ENCODE results near the gene PDE6C. TPM values are rescaled to one million over a fixed set of nuclear protein-coding genes. Genes with fewer than 3 reads are reported as not detected.

Gene PDE6C
- total RNA-seq, 1 experiment from 2014 or later: not detected

- no peak for TF ChIP-seq CTCF (IDR thresholded peaks at IDR 0.05; ENCODE audit: unreplicated experiment)
- BruUV-seq (replicated peaks): no TSS peak
- Mint-ChIP-seq H3K27ac (ENCODE audit: unreplicated experiment) (no peak overlapping the region), H3K4me1 (ENCODE audit: low read depth, unreplicated experiment) (no peaks in the 10 kb centered on the region), H3K36me3 (ENCODE audit: insufficient read depth, unreplicated experiment) (no peaks in the 10 kb centered on the region), H3K9me3 (ENCODE audit: low read depth, unreplicated experiment) (no peaks in the 10 kb centered on the region), H3K4me3 (ENCODE audit: low read depth, unreplicated experiment) (no peak overlapping the region), H3K27me3 (ENCODE audit: unreplicated experiment) (peaks cover 13% of the 10 kb centered on the region)
- DNase-seq: no peak
- intact Hi-C loops (cut with micrococcal nuclease; ENCODE audit: unreplicated experiment): no loop called here
- CTCF ChIA-PET: no interaction called here
Measured at GRCh38 chr10:93620925-93621324, 8.6 kb downstream of the PDE6C start.

DNA sequence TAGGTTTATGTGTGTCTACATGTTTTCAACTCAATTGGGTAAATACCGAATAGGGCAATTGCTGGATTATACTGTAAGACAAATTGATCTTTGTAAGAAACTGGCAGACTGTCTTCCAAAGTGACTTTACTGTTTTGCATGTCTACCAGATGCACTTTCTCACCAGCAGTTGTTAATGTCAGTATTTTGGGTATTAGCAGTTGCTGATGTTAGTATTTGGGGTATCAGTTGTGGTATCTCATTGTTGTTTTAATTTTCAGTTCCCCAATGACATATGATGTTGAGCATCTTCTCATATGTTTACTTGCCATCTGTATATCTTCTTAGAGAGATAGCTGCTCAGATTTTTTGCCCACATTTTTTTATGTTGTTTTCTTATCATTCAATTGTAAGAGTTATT, 10.6 kb downstream of the PDE6C start:
- no peaks in the 10 kb centered on the region for H3K36me3 Mint-ChIP-seq (ENCODE audit: insufficient read depth, unreplicated experiment)
- intact Hi-C loops (cut with micrococcal nuclease; ENCODE audit: unreplicated experiment): no loop called here
- H3K27me3 Mint-ChIP-seq (ENCODE audit: unreplicated experiment): peaks cover 13% of the 10 kb centered on the region
- no TSS peak for BruUV-seq (replicated peaks)
- TF ChIP-seq CTCF (IDR thresholded peaks at IDR 0.05; ENCODE audit: unreplicated experiment): no peak
- no peak overlapping the region for H3K4me3 Mint-ChIP-seq (ENCODE audit: low read depth, unreplicated experiment)
- H3K4me1 Mint-ChIP-seq (ENCODE audit: low read depth, unreplicated experiment): no peaks in the 10 kb centered on the region
- CTCF ChIA-PET: no interaction called here
- H3K9me3 Mint-ChIP-seq (ENCODE audit: low read depth, unreplicated experiment): no peaks in the 10 kb centered on the region
- no peak for DNase-seq
- H3K27ac Mint-ChIP-seq (ENCODE audit: unreplicated experiment): no peak overlapping the region

GRCh38 chr10:93628858-93629257, 16.5 kb downstream of the PDE6C start:
- Mint-ChIP-seq H3K27ac (ENCODE audit: unreplicated experiment) (no peak overlapping the region), H3K27me3 (ENCODE audit: unreplicated experiment) (peaks cover 15% of the 10 kb centered on the region), H3K9me3 (ENCODE audit: low read depth, unreplicated experiment) (no peaks in the 10 kb centered on the region), H3K36me3 (ENCODE audit: insufficient read depth, unreplicated experiment) (no peaks in the 10 kb centered on the region), H3K4me3 (ENCODE audit: low read depth, unreplicated experiment) (no peak overlapping the region), H3K4me1 (ENCODE audit: low read depth, unreplicated experiment) (no peaks in the 10 kb centered on the region)
- BruUV-seq (replicated peaks): no TSS peak
- no peak for TF ChIP-seq CTCF (IDR thresholded peaks at IDR 0.05; ENCODE audit: unreplicated experiment)
- intact Hi-C loops (cut with micrococcal nuclease; ENCODE audit: unreplicated experiment): no loop called here
- CTCF ChIA-PET: no interaction called here
- no peak for DNase-seq

DNA sequence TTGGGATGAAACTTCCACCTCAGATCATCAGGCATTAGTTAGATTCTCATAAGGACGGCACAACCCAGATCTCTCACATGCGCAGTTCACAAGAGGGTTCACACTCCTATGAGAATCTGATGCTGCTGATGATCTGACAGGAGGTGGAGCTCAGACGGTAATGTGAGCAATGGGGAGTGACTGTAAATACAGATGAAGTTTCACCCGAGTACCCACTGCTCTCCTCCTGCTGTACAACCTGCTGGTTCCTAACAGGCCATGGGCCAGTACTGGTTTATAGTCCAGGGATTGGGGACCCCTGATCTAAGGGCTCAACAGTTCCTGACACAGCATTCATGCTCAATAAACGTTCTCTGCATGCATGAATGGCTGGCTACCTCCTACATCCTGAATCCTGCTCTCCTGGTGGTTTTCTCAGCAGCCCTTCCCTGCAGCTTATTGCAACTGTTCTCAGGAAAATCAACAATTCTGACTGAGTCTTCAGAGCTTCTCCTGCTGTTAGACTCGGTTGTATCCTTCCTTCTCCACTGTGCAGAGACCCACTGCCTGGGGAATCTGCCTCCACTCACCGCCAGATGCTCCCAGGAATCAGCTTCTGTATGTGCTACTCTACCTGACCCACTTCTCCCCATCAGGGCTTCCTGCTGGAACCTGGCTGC, 17.4 kb downstream of the PDE6C start:
- H3K4me3 Mint-ChIP-seq (ENCODE audit: low read depth, unreplicated experiment): no peak overlapping the region

More for the DNA sequence above, 17.4 kb downstream of the PDE6C start:
- no peak for DNase-seq
- Mint-ChIP-seq H3K36me3 (ENCODE audit: insufficient read depth, unreplicated experiment) (no peaks in the 10 kb centered on the region), H3K4me1 (ENCODE audit: low read depth, unreplicated experiment) (no peaks in the 10 kb centered on the region), H3K27ac (ENCODE audit: unreplicated experiment) (no peak overlapping the region), H3K9me3 (ENCODE audit: low read depth, unreplicated experiment) (no peaks in the 10 kb centered on the region), H3K27me3 (ENCODE audit: unreplicated experiment) (peaks cover 15% of the 10 kb centered on the region)
- CTCF ChIA-PET: no interaction called here
- TF ChIP-seq CTCF (IDR thresholded peaks at IDR 0.05; ENCODE audit: unreplicated experiment): no peak
- intact Hi-C loops (cut with micrococcal nuclease; ENCODE audit: unreplicated experiment): no loop called here
- no TSS peak for BruUV-seq (replicated peaks)

Data from Calu3 (cell line).